Cardiac fibroblast (primary cell): ENCODE data around the gene JUNB.

ENCODE experiments used
- DNase-seq, 2 donors: peaks; one replicate each; pipeline versions ENCODE4 v3.0.0 to v3.0.0-alpha.2; 2010; ENCODE audit warnings: low read depth in 2 of 2
- H3K4me3 ChIP-seq, 2 donors: replicated peaks in 1 of 2; 1 replicate in 1 of 2; 2 replicates in 1 of 2; pipeline ENCODE4 v1.5.1; 2011; ENCODE audit warnings: low read depth in 2 of 2, low read length in 2 of 2, mild to moderate bottlenecking in 2 of 2, moderate library complexity in 1 of 2
- CTCF ChIP-seq: IDR thresholded peaks from one replicate; pipeline ENCODE4 v1.5.1; 2011; ENCODE audit warnings: low read depth, mild to moderate bottlenecking, low read length, inconsistent platforms

Gene JUNB

GRCh38 chr19:12791345-12792050, at the start of gene JUNB:
TSS of gene JUNB (plus strand) at chr19:12791486. CDS start at chr19:12791772, 286 bp downstream.
- peak; percentile 10 for TF ChIP-seq CTCF
- peak; percentile 98 to 99 for DNase-seq
- H3K4me3 ChIP-seq: peak within 1 kb of the TSS; percentile 91 to 98

GRCh38 chr19:12745166-12745897, 46.0 kb upstream of the JUNB start:
- DNase-seq: peak in 1 of 2 donors; percentile 15
- TF ChIP-seq CTCF: no peak
- H3K4me3 ChIP-seq: no peak overlapping the region

DNA sequence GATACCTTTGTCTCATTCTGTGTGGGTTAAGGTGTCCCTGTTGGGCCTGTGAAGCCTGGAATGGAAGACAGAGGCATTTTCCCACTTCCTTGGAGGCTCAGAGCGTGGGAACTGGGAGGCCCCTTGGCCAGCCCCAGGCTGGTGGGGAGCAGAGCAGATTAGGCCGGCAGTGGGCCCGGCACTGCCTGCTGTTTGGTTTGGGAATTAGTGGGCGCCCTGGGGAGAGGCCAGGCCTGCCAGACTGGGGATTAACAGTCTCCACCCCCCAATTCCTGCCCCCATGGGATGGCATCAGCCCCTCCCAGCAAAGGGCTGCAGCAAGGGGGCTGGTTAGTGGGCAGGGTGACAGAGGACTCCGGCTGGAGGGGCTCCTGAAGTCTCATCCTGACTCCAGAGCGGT, 42.8 kb upstream of the JUNB start:
- TF ChIP-seq CTCF: no peak
- H3K4me3 ChIP-seq: no peak overlapping the region
- DNase-seq: no peak

DNA sequence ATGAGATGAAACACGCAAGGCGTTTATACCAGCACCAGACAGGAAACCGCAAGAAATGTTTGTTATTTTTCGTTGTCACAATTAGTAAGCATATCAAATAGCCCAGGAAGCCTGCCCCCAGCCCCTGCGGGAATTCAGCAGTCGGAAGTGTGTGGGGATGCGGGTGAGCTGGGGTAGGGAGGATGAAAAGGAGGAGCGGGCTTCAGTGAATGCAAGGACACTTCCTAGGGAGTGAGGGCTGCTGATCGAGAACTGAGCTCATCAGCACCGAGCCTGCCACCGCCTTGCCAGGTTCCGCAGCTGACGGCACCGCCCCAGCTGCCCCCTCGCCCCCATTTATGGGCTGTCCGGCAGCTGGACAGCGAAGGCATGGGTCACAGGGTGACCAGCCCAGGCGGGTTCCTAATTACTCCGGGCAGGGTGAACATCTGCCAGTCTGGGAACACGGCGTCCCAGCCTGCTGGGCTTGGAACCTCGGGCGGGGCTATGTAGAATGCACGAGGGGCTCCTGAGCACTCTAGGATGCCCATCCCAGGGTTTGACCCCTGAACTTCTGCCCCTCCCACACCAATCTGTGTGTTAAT, 41.3 kb upstream of the JUNB start:
- TF ChIP-seq CTCF: no peak
- H3K4me3 ChIP-seq: no peak overlapping the region
- DNase-seq: peak; percentile 21 to 56

- TF ChIP-seq CTCF: no peak
- peak in 1 of 2 donors; percentile 14 for DNase-seq
- no peak overlapping the region for H3K4me3 ChIP-seq
Observed at GRCh38 chr19:12750851-12751250, 40.4 kb upstream of the JUNB start.

GRCh38 chr19:12751635-12752034, 39.7 kb upstream of the JUNB start, which contains the start of gene BEST2:
TSS of gene BEST2 (plus strand) at chr19:12751791. CDS start at chr19:12752593, 802 bp downstream.
- no peak for TF ChIP-seq CTCF
- H3K4me3 ChIP-seq: no peak within 1 kb of the TSS
- DNase-seq: no peak
